Breast epithelium (tissue), 3 donors: Measurements from ENCODE around the gene NCKAP1.

Source experiments
- POLR2A ChIP-seq: fragments of 450-650 bp; IDR thresholded peaks from one replicate; pipeline ENCODE4 v1.6.1; 2016; ENCODE audit warnings: antibody characterized with exemption, mild to moderate bottlenecking, moderate library complexity
- TF ChIP-seq, protein P1 (sequence below), 3 donors: fragments of 450-650 bp; IDR thresholded peaks; one replicate each; pipeline ENCODE4 v1.5.1; 2016 to 2017; ENCODE audit warnings: antibody characterized with exemption in 3 of 3, mild to moderate bottlenecking in 3 of 3, moderate library complexity in 3 of 3

DNA sequence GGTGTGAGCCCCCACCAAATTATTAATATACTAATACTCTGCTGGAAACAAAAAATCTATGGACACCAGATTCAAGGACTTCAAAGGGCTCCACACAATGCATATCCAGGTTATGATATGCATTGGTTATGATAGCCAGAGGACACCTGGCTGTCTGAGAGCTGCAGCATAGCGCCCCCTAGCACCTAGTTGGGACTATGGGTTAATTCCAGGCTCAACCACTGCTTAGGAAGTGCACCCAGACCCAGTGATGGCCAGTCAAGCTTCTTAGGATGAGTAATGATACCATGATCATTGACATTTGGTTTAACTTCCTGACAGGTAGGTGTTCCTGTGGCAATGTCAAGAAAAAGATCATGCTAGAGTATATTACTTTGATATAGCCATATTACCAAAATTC is 168.0 kb downstream of the NCKAP1 start:
- TF ChIP-seq, protein P1, sequence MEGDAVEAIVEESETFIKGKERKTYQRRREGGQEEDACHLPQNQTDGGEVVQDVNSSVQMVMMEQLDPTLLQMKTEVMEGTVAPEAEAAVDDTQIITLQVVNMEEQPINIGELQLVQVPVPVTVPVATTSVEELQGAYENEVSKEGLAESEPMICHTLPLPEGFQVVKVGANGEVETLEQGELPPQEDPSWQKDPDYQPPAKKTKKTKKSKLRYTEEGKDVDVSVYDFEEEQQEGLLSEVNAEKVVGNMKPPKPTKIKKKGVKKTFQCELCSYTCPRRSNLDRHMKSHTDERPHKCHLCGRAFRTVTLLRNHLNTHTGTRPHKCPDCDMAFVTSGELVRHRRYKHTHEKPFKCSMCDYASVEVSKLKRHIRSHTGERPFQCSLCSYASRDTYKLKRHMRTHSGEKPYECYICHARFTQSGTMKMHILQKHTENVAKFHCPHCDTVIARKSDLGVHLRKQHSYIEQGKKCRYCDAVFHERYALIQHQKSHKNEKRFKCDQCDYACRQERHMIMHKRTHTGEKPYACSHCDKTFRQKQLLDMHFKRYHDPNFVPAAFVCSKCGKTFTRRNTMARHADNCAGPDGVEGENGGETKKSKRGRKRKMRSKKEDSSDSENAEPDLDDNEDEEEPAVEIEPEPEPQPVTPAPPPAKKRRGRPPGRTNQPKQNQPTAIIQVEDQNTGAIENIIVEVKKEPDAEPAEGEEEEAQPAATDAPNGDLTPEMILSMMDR (IDR thresholded peaks at IDR 0.05), result no peak
- no peak for TF ChIP-seq POLR2A
